Thymus (tissue), 14 donors: Measurements from ENCODE around the gene OR2T8. TPM values are rescaled to one million over a fixed set of nuclear protein-coding genes. Genes with fewer than 3 reads are reported as not detected.

ENCODE experiments used
- DNase-seq, 9 donors: peaks; one replicate each; pipeline ENCODE4 v3.0.0-alpha.2; 2013; ENCODE audit warnings: low spot score in 9 of 9, low read depth in 6 of 9, missing footprints in 1 of 9
- H3K27ac ChIP-seq, 2 donors: one replicate each; pipeline ENCODE4 v1.5.1; 2013; ENCODE audit warnings: control low read depth in 1 of 2, low read depth in 1 of 2, low read length in 1 of 2, mild to moderate bottlenecking in 1 of 2, moderate library complexity in 1 of 2
- H3K27me3 ChIP-seq, 2 donors: one replicate each; pipeline ENCODE4 v1.5.1; 2013; ENCODE audit warnings: low read length in 1 of 2; ENCODE audit not compliant: control insufficient read depth in 2 of 2, insufficient read depth in 1 of 2
- H3K36me3 ChIP-seq, 2 donors: one replicate each; pipeline ENCODE4 v1.5.1; 2013; ENCODE audit warnings: low read length in 1 of 2, mild to moderate bottlenecking in 1 of 2, moderate library complexity in 1 of 2; ENCODE audit not compliant: control insufficient read depth in 2 of 2, insufficient read depth in 2 of 2
- H3K4me1 ChIP-seq, 2 donors: one replicate each; pipeline ENCODE4 v1.5.1; 2013; ENCODE audit warnings: low read length in 2 of 2; ENCODE audit not compliant: control insufficient read depth in 2 of 2, insufficient read depth in 2 of 2
- H3K4me3 ChIP-seq, 2 donors: one replicate each; pipeline ENCODE4 v1.5.1; 2013; ENCODE audit warnings: low read length in 2 of 2, control low read depth in 1 of 2, mild to moderate bottlenecking in 1 of 2
- H3K9me3 ChIP-seq, 2 donors: one replicate each; pipeline ENCODE4 v1.5.1; 2013; ENCODE audit warnings: low read length in 1 of 2, mild to moderate bottlenecking in 1 of 2; ENCODE audit not compliant: control insufficient read depth in 2 of 2, insufficient read depth in 1 of 2
- WGBS: extraction: QIAGEN DNeasy Blood & Tissue Kit; methylation state at CpG from one replicate; pipeline ENCODE4 v1.1.7; 2013; 5-methylcytosine and 5-hydroxymethylcytosine counted together
- long read RNA-seq, 10 donors: transcript quantifications; one replicate each; lab custom pipeline, GENCODE V29; 2026
- polyA plus RNA-seq: library from polyadenylated mRNA; stranded (reverse); fragments of 200-250 nt; gene quantifications from one replicate; pipeline ENCODE4 v1.2.3, GENCODE V29; 2013
- total RNA-seq: library from RNA; stranded (reverse); fragments of 120-200 nt; gene quantifications from one replicate; pipeline ENCODE4 v1.2.4, GENCODE V29; 2013
- donor health status: healthy.

OR2T8 gene, protein sequence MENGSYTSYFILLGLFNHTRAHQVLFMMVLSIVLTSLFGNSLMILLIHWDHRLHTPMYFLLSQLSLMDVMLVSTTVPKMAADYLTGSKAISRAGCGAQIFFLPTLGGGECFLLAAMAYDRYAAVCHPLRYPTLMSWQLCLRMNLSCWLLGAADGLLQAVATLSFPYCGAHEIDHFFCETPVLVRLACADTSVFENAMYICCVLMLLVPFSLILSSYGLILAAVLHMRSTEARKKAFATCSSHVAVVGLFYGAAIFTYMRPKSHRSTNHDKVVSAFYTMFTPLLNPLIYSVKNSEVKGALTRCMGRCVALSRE
- total RNA-seq (not detected), polyA plus RNA-seq (0.02 TPM)
- long read RNA-seq, donor 1, result 0 reads
- long read RNA-seq, donor 2, result 0 reads
- long read RNA-seq, donor 3, result 0 reads
- long read RNA-seq, donor 4, result 0 reads
- long read RNA-seq, donor 5, result 0 reads
- long read RNA-seq, donor 6, result 0 reads
- long read RNA-seq, donor 7, result 0 reads
- long read RNA-seq, donor 8, result 0 reads
- long read RNA-seq, donor 9, result 0 reads
- long read RNA-seq, donor 10, result 0 reads

DNA sequence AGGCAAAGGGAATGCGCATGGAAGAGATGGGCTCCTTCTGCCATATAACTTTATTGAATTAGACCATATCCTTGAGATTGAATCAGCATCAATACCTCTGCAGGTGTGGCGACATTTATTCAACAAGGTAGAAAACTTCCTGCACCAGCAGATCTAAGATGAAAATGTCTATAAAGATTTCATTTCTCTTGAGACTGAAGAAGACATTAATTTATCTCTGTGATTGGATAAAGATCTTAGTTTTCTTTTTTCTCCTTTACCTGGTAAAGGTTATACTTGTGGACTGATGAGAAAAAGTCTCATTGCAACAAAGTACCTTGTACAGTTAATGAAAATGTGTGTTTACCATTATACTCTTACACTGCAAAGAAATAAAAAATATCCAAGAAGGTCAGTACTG, at the start of gene OR2T8:
OR2T8 (plus strand) TSS at position 301 of the 400 bp plus-strand sequence. CDS start 766 bp downstream, outside the sequence.
- H3K27ac ChIP-seq, result no peak within 1 kb of the TSS
- H3K9me3 ChIP-seq, result no peaks in the 10 kb centered on the region
- no peak within 1 kb of the TSS for H3K4me3 ChIP-seq
- H3K4me1 ChIP-seq, result no peaks in the 10 kb centered on the region
- H3K27me3 ChIP-seq, result no peaks in the 10 kb centered on the region
- WGBS, result 98% methylated on average over 2 of the region's 2 CpGs
- DNase-seq, result no peak
- H3K36me3 ChIP-seq, result no peaks in the 10 kb centered on the region

DNA sequence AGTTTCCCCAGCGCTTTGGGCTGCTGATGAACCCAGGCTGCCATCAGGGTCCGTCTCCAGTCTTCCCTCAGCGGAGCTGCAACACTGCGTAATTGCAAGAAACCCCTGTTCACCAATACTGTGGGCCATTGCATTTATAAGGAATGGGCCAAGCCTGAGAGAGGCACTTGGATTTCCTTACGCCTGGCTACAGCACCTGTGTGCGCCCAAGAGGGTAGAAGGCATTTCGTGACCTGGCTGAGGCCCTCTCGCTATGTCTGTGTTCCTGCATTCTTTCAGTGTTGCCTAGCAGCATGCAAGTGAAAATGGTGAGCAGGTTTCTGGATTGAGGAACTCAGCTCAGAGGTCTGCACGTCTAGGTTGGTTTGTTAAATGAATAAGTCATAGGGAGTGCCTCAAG, 36.7 kb upstream of the OR2T8 start:
- no peak overlapping the region for H3K27ac ChIP-seq
- no peaks in the 10 kb centered on the region for H3K4me1 ChIP-seq
- 96% methylated on average over 9 of the region's 9 CpGs for WGBS
- H3K27me3 ChIP-seq, result no peaks in the 10 kb centered on the region
- H3K9me3 ChIP-seq, result no peaks in the 10 kb centered on the region
- H3K4me3 ChIP-seq, result no peak overlapping the region
- DNase-seq, result no peak
- no peaks in the 10 kb centered on the region for H3K36me3 ChIP-seq

DNA sequence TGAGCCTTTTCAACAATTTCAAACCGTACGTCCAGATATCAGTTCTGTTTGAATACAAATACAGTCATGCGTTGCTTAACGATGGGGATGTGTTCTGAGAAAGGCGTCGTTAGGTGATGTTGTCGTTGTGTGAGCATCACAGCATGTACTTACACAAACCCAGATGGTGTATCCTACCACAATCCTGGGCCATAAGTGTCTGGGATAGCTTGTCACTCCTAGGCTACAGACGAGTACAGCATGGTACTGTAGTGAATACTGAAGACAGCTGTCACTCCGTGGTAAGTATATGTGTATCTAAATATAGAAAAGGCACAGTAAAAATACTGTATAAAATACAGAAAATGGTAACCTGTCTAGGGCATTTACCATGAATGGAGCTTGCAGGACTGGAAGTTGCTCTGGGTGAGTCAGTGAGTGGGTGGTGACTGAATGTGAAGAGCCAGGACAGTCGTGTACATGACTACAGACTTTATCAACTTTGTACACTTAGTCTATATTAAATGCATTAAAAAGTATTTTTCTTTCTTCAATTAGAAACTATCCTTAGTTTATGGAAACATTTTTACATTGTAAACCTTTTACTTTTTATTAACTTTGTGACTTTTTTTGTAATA, 35.1 kb upstream of the OR2T8 start:
- Histone ChIP-seq H3K4me1 (no peaks in the 10 kb centered on the region), H3K9me3 (no peaks in the 10 kb centered on the region), H3K36me3 (no peaks in the 10 kb centered on the region), H3K27me3 (no peaks in the 10 kb centered on the region), H3K27ac (no peak overlapping the region), H3K4me3 (no peak overlapping the region)
- no peak for DNase-seq
- WGBS, result 96% methylated on average over 10 of the region's 10 CpGs

DNA sequence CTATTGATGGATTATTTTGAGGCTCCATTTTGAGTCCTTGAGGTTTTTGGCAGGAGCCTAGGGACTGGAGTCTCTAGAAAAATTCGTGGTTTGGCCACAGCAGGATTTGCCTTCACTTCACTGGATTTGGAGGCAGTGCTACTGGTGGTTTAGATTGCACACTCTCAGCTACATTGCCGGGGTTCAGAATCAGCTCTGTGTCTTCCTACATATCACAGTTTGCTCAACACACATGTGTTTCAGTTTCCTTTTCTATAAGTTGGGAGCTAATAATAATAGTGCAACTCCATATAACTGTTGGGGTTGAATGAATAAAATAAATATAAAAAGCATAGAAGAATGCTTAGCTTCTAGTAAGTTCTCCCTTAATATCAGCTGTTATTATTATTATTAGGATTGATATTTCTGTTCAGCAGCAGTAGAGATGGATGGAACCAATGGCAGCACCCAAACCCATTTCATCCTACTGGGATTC, 24.9 kb upstream of the OR2T8 start, which contains the start of gene OR2W3:
OR2W3 (plus strand) TSS at position 425 of the 475 bp plus-strand sequence; CDS start at position 425, 0 bp downstream.
- Histone ChIP-seq H3K27me3 (no peaks in the 10 kb centered on the region), H3K36me3 (no peaks in the 10 kb centered on the region), H3K4me1 (no peaks in the 10 kb centered on the region), H3K27ac (no peak within 1 kb of the TSS), H3K4me3 (no peak within 1 kb of the TSS), H3K9me3 (peaks cover 0 to 14% of the 10 kb centered on the region in 2 donors)
- WGBS, result 49% methylated on average over 2 of the region's 2 CpGs
- no peak for DNase-seq

DNA sequence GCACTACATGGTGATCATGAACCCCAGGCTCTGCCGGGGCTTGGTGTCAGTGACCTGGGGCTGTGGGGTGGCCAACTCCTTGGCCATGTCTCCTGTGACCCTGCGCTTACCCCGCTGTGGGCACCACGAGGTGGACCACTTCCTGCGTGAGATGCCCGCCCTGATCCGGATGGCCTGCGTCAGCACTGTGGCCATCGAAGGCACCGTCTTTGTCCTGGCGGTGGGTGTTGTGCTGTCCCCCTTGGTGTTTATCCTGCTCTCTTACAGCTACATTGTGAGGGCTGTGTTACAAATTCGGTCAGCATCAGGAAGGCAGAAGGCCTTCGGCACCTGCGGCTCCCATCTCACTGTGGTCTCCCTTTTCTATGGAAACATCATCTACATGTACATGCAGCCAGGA, 24.1 kb upstream of the OR2T8 start:
- 90% methylated on average over 14 of the region's 14 CpGs for WGBS
- no peaks in the 10 kb centered on the region for H3K36me3 ChIP-seq
- peaks cover 0 to 14% of the 10 kb centered on the region in 2 donors for H3K9me3 ChIP-seq
- no peak for DNase-seq
- no peak overlapping the region for H3K4me3 ChIP-seq
- no peaks in the 10 kb centered on the region for H3K4me1 ChIP-seq
- H3K27ac ChIP-seq, result no peak overlapping the region
- H3K27me3 ChIP-seq, result no peaks in the 10 kb centered on the region

DNA sequence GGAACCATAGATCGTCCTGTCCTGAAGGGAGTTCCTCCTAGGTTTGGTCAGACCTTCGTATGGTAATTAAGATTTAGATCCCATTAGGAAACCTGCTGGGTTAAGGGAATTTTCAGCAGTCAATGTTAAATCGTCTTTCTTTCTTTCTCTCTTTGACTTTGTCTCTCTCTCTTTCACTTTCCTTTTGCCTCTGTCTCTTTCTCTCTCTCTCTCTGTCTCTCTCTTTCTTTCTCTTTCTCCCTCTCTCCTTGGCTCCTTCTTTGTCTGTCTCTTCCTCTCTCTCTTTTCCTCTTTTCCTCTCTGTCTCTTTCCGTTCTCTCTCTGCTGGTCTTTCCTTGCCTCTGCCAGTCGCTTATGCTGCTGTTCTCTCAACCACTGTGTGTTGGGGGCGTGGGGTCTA, 15.9 kb upstream of the OR2T8 start:
- no peaks in the 10 kb centered on the region for H3K36me3 ChIP-seq
- no peak for DNase-seq
- peaks cover 0 to 6% of the 10 kb centered on the region in 2 donors for H3K9me3 ChIP-seq
- H3K4me1 ChIP-seq, result no peaks in the 10 kb centered on the region
- no peaks in the 10 kb centered on the region for H3K27me3 ChIP-seq
- no peak overlapping the region for H3K4me3 ChIP-seq
- WGBS, result 98% methylated on average over 6 of the region's 6 CpGs
- no peak overlapping the region for H3K27ac ChIP-seq

DNA sequence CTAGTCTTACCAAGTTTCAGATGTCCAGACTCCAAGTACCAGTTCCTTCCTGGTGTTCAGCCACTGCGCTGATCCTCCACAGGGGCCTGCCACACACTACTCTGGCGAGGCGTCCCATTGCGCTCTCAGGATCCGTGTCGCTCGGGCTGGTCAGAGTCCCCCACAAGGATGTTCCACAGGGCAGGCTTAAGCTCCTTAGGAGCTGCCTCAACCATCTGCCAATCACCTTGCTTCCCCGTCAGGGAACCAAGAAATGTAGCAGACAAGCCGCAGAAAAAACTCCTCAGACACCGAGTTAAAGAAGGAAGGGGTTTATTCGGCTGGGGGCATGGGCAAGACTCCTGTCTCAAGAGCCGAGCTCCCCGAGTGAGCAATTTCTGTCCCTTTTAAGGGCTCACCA, 14.9 kb upstream of the OR2T8 start:
- no peak for DNase-seq
- Histone ChIP-seq H3K36me3 (no peaks in the 10 kb centered on the region), H3K4me1 (no peaks in the 10 kb centered on the region), H3K27me3 (no peaks in the 10 kb centered on the region), H3K4me3 (no peak overlapping the region), H3K9me3 (peaks cover 0 to 6% of the 10 kb centered on the region in 2 donors), H3K27ac (no peak overlapping the region)
- WGBS, result 88% methylated on average over 13 of the region's 13 CpGs

DNA sequence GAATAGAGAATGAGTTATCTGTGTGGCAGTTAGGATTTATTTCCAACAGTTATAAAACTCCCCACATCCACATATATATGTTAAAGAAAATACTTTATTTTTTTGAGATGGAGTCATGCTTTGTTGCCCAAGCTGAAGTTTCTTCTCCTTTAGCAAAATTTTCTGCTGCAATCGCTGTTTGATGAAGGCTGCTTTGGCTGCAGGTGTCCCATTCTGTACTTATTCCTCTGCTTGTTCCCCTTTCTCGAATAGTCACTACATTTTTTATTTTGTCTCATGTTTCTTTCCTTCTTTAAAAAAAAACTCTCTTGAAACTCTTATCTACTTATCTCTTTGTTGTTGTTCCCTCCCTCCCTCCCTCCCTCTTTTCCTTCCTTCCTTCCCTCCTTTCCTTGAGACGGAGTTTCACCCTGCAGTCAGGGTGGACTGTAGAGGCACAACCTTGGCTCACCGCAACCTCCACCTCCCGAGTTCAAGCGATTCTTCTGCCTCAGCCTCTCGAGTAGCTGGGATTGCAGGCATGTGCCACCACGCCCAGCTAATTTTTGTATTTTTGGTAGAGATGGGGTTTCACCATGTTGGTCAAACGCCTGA, 14.0 kb upstream of the OR2T8 start:
- Histone ChIP-seq H3K27ac (no peak overlapping the region), H3K9me3 (peaks cover 0 to 6% of the 10 kb centered on the region in 2 donors), H3K4me3 (peak overlapping the region in 1 of 2 donors; percentile 50), H3K36me3 (no peaks in the 10 kb centered on the region), H3K27me3 (no peaks in the 10 kb centered on the region), H3K4me1 (no peaks in the 10 kb centered on the region)
- WGBS, result 17% methylated on average over 9 of the region's 9 CpGs
- DNase-seq, result peak in 2 of 9 donors; percentile 0 to 9
